Fibroblast of skin of right quadriceps (primary cell): ENCODE data around the gene NFATC2.
A peak's percentile ranks its signal among the peaks of the same experiment; 100 is the strongest.

Experiments
- DNase-seq: peaks from one replicate; pipeline ENCODE4 v3.0.0-alpha.2; 2013

Gene NFATC2

DNA sequence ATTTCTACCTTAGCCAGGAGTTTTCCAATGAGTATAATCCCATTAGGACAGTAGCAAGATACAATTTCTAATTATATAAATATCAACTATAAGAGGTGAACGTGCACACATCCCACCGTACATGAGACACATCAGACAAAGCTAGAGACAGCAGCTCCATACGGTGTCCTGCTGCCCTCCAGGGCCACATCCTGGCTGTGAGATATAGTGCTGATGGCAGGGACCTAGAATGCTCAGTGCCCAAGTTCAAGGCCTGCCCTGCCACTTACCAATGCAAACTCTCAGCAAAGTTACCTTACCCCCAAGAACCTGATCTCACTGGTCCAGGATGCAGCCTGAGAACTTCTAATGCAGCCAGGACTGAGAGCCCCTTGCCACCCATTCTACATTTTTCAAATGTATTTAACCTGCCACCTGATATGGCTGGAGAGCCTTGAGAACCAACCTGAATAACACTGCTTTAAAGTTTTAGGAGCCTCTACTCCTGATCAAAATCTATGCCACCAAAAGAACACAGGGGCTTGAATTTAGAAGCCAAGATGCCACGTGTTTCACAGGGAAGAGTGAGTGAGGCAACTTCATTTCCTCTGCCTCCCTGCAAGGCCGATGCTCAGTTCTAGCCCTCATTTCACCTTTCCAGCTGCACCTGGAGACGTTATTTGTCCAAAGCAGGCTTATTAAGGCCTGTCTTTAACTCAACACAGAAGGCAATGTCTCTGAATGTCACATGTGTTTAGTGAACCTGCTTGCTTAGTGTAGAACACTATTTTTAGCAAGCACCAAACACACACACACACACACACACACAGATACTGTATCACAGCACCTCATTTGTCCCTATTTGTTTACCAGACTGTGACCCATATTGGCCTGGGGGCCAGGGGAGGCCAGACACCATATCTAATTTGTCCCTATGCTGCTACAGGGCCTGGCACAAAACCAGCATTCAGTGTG lies 6.1 kb downstream of the NFATC2 start:
- DNase-seq, result no peak

DNA sequence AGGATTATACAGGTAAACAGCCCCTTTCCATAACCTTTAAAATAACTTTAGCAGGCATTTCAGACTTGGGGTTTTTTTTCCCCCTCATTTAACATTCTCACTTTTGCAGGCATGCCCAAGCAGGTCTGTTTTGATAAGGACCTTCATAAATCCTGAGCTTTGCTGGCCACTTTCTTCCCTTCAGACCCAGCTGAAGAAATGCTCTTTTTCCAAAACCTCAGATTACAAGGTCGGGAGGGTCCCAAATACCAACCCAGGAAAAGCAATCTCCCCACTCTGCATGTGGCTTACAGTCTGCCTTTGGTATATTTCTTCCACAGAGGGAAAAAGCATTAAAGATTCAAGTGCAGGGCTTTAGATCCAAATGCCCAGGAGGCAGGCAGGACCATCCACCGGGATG lies 6.8 kb downstream of the NFATC2 start:
- DNase-seq, result no peak

GRCh38 chr20:51535075-51535386 lies 7.5 kb downstream of the NFATC2 start:
- DNase-seq, result no peak

DNA sequence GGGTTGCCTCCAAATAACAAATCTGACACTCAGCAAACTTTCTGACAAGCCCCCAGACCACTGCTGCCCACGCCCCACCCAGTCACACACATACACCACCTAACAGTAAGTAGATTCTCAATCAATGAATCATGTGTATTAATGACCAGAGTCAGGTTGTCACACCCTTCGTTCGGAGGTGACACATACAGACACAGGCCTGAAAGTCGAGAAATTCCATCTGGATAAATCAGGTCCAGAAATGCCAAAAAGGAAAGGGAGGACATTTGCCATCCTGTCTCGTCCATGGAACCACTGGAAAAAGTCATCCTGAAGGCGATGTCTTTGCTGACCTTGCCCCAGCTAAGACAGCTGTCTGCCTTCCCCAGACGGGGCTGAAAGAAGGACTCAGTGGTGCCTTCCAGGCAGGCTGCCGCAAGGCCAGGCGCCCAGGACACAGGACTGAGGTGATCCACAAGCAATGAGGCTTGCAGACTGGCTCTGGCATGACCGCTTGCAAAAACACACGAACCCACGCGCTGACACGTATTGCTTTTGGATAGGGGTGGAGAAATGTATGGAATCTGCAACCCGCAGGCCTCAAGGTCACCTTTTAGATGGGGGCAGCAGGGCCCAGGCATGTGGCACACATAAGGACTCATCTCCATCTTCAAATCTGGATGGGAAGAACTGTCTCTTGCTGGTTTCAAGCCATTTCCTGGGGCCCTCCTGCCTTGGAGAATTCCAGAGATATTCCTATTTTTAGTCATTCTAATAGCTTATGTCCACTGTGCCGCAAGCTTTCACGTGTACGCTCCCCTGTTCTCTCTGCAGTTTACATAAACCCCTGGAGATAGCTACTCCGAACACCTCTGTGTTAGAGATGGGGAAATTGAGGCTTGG lies 9.0 kb downstream of the NFATC2 start:
- peak; percentile 71 for DNase-seq

GRCh38 chr20:51532577-51533191 lies 9.8 kb downstream of the NFATC2 start:
- DNase-seq, result peak; percentile 45

DNA sequence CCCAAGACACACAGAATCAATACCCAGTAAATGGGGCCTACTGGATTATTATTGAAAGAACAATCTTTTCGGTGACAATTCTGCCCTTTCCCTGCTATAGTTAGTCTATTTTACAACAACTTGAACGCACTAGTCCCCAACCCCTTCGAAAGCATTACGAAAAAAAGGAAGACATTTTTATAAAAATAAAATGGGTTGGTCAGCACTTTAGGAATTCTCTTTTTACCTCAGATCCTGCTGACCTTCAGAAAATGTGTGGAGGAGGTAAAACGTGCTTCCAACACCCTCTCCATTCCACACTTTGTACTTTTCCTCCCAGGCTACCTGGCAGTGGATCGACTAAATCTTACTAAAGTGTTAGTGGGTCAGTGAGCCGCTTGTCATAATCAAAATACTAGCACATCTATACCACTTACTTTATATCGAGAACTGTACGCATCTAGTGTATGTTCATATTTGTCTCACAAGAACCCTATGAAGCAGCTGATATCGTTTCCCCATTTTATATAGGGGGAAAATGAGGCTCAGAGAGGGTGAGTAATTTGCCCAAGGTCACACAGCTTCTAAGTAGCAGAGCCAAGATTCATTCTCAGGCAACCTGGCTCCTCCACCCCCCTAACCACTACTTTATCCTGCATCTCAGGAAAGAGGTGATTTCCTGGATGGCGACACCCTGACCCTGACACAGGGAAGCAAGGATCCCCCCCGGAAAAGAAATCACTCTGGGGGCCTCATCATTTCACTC lies 10.6 kb downstream of the NFATC2 start:
- DNase-seq, result no peak

DNA sequence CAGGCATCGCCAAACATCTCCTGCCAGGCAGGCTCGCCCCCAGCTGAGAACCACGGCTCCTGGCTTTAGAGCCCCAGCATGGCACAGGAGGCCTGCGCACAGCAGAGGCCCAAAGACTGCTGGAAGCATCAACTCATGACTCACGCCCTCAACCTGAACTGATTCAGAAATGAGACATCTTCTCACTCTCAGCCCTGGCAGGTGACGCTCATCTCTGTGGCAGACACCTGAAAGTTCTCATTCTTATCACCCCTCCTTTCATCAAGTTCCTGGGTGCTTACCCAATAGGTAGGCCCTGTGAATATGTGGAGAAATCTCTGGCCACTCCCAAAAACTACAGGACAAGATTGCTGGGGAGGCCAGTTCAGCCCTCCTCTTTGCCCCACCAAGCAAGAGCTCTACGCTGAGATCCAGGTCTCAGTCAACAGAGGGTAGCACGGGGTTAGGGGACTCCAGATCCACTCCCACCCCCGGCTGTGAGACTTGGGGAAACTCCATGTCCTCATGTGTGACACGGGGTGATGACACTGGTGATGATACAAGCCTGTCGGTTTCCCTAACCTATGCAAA lies 11.3 kb downstream of the NFATC2 start:
- DNase-seq, result peak; percentile 24

- peak; percentile 72 for DNase-seq
Measured at GRCh38 chr20:51529758-51530157, 12.8 kb downstream of the NFATC2 start.

DNA sequence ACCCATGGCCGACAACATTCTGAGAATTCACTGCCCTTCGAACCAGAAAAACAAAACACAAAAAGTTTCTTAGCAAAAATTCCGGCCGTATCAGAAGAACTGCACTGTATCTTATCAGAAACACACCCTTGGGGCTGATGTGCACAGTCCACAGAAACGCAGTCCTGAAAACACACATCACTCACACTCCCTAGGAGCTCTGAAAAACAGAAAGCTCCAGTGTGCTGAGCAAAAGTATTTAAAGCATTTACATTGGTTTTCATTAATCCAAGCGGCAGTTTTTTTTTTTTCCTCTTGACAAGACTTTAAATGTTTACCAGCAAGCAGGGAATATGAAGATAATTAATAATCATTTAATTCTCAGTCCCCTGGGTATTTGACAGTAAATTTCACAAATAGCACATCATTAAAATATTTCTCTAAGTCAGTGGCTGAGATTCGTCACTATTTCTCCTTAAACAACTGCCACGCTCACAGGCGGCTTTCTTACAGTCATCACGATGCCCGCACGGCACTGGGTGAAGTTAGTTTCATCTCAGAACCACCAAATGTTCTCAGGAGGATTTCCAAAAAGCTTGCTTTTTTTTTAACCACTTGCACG lies 13.3 kb downstream of the NFATC2 start:
- DNase-seq, result peak; percentile 87

DNA sequence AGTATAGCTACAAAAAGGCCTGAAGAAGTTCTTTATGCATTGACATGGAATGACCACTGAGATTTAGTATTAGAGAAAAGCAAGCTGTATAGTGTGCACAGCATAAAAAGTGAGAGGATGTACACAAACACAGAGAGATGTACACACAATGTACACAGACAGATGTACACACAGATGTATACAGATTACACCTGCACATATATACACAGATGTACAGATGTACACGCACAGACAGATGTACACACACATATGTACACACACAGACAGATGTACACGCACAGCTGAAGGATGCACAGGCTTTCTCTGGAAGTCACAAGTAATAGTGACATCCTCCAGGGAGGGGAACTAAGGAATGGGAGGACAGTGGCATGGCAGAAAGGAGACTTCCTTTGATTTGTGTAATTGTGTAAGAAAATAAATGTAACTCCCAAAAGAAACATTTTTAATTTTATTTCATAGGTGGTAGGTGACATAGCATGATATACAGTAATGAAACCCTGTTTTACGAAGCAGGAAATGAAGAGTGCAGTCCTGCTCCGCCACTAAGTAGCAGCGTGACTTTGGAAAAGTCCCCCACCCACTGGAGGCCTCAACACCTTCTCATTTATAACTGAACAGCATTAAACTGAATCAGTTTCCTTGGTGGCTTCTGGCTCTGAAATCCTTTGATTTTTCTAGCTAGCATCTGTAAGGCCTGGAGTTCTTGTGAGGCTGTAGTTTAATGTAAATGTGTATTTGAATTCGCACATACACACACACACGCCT lies 14.1 kb downstream of the NFATC2 start:
- DNase-seq, result no peak

DNA sequence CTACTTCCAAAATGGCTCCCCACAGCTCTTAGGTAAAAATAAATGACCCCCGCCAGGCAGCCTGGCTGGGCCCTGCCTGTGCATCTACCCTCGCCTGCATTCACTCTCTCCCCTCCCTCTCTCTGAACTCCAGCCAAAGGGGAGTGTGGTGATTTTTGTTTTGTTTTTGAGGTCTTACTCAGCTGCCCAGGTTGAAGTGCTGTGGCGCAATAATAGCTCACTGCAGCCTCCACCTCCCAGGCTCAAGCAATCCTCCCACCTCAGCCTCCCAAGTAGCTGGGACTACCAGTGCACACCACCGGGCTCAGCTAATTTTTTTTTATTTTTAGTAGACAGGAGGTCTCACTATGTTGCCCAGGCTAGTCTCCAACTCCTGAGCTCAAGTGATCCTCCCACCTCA lies 15.8 kb downstream of the NFATC2 start:
- DNase-seq, result no peak

DNA sequence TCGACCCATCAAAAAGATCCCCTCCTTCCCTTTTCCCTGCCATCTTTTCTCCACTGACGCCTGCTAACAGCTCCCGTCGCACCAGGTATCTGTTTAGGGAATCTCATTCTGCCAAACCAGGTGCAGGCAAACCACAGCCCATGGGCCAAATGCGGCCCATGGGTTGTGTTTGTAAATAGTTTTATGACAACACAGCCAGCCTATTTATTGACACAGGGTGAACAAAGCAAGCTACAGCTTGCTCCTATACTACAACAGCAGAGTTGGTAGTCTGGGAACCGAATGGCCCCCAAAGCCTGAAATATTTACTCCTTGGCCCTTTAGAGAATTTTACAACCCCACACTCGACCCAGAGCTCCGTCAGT lies 16.4 kb downstream of the NFATC2 start:
- DNase-seq, result no peak

- DNase-seq, result peak; percentile 28
Measured at GRCh38 chr20:51525241-51526105, 17.0 kb downstream of the NFATC2 start.

DNA sequence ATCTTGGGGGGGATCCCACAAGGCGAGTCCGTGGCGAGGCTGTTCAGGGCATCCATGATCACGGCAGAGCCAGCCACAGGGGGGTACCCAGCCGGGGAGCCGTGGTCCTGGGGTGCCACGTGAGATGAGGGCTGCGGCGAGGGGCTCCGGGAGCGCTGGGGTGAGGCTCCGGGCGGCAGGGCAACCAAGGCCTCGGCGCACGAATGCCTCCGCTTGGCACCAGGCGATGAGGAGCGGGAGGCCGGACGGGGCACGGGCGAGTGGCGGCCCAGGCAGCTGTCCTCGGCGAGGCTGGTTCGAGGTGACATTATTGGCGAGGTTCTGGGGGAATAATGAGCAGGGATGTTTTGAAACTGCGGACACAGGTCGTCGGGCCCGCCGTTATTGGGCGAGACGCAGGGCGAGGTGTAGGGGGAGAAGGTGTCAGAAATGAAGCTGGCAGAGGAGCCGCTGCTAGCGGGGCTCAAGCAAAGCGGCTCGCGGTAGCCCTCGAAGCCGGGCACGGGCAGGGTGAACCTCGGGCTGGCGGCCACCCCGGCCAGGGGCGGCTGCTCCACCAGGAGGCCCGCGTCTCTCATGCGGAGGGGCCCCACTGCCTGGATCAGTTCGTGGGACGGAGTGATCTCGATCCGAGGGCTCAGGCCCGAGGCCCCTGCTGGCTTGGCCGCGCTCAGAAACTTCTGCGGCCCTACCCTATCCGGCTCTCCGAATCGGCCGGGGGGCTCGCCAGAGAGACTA lies 19.1 kb downstream of the NFATC2 start:
- DNase-seq, result no peak

DNA sequence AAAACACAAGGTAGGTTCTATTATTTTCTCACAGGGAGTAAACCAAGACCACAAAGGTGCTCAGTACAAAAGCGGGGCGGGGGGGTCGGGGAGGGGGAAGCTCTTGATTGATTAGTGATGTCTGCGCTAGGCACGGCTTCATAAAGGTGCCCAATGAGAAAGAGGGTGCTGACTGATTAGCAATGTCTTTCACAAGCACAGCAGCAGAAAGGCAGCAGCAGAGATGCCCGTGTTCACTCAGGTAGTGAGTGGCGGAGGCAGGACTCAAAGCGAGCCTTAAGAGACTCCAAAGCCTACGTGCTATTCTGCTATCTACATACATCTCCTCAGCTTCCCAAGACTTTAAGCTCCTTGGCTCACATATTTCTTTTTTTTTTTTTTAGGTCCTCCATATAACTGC lies 20.3 kb downstream of the NFATC2 start:
- no peak for DNase-seq

DNA sequence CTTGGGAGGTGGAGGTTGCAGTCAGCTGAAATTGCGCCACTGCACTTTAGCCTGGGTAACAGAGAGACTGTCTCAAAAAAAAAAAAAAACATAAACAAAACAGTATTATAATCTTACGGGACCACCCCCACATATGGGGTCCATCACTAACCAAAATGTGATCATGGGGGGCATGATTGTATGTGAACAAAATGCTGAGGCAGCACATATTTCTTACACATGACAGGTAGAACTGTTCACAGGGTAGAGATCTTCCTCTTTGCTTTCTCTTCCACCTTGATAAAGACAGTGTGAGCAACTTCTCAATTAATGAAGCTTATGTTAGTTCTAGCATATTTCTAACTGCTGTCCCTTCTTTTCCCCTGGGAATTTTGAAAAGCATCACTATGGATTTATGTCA lies 24.7 kb downstream of the NFATC2 start:
- no peak for DNase-seq

DNA sequence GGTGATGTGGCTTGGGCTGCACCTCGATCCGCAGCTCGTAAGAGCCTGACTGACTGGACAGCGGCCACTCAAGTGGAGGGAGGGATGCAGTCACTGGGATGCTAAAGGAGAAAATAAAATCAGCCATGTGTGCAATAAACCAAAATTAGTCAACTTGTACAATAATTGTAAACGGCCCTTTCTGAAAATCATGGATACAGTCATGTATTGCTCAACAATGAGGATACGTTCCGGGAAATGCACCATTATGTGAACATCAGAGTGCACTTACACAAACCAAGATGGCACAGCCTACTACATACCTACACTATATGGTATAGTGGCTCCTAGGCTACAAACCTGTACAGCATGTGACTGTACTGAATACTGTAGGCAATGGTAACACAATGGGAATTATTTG lies 25.7 kb downstream of the NFATC2 start:
- no peak for DNase-seq

GRCh38 chr20:51514836-51515235 lies 27.7 kb downstream of the NFATC2 start:
- no peak for DNase-seq

- no peak for DNase-seq
Measured at GRCh38 chr20:51514249-51514648, 28.3 kb downstream of the NFATC2 start.

- DNase-seq, result no peak
Measured at GRCh38 chr20:51513545-51513944, 29.0 kb downstream of the NFATC2 start.
